Hepatocyte (in vitro differentiated cells): Measurements from ENCODE around the gene ARPC1A. TPM values are rescaled to one million over a fixed set of nuclear protein-coding genes. Genes with fewer than 3 reads are reported as not detected.
"Not testable (repeated sequence)": the region's sequence is repeated elsewhere in the genome, so short reads cannot be mapped to it uniquely, and the experiment has no call there.

ENCODE experiments used
- DNase-seq: peaks from one replicate; pipeline ENCODE4 v3.0.0-alpha.2; 2016; ENCODE audit warnings: low spot score
- H2AFZ ChIP-seq: fragments of 200-600 bp; sonication (generic); 2 replicates; pipeline ENCODE4 v1.6.0; 2016; ENCODE audit warnings: antibody characterized with exemption, mild to moderate bottlenecking
- H3K27ac ChIP-seq: fragments of 200-600 bp; sonication (generic); 2 replicates; pipeline ENCODE4 v1.5.1; 2016; ENCODE audit warnings: mild to moderate bottlenecking
- H3K27me3 ChIP-seq: fragments of 200-600 bp; sonication (generic); 2 replicates; pipeline ENCODE4 v1.6.1; 2016
- H3K36me3 ChIP-seq: fragments of 200-600 bp; sonication (generic); replicated peaks from 2 replicates; pipeline ENCODE4 v1.5.1; 2016; ENCODE audit warnings: low read depth; ENCODE audit not compliant: insufficient read depth
- H3K4me1 ChIP-seq: fragments of 200-600 bp; sonication (generic); 2 replicates; pipeline ENCODE4 v1.5.1; 2016; ENCODE audit warnings: mild to moderate bottlenecking, moderate library complexity; ENCODE audit not compliant: insufficient read depth
- H3K4me2 ChIP-seq: fragments of 200-600 bp; sonication (generic); 2 replicates; pipeline ENCODE4 v1.6.0; 2016
- H3K4me3 ChIP-seq: fragments of 200-600 bp; sonication (generic); 2 replicates; pipeline ENCODE4 v1.5.1; 2016; ENCODE audit warnings: mild to moderate bottlenecking
- H3K79me2 ChIP-seq: fragments of 200-600 bp; sonication (generic); 2 replicates; pipeline ENCODE4 v1.6.0; 2017; ENCODE audit warnings: mild to moderate bottlenecking
- H3K9me2 ChIP-seq: fragments of 200-600 bp; sonication (generic); replicated peaks from 2 replicates; pipeline ENCODE4 v1.6.0; 2017; ENCODE audit warnings: mild to moderate bottlenecking; ENCODE audit not compliant: insufficient read depth
- H3K9me3 ChIP-seq: fragments of 200-600 bp; sonication (generic); 2 replicates; pipeline ENCODE4 v1.5.1; 2016; ENCODE audit warnings: low read depth, mild to moderate bottlenecking
- H4K20me1 ChIP-seq: fragments of 200-600 bp; sonication (generic); 2 replicates; pipeline ENCODE4 v1.6.0; 2016; ENCODE audit warnings: mild to moderate bottlenecking; ENCODE audit not compliant: insufficient read depth, poor library complexity, severe bottlenecking
- EZH2 ChIP-seq: fragments of 200-600 bp; sonication (generic); IDR thresholded peaks from 2 replicates; pipeline ENCODE4 v1.6.1; 2016; ENCODE audit warnings: antibody characterized with exemption, mild to moderate bottlenecking, borderline replicate concordance
- EZH2phosphoT487 ChIP-seq: fragments of 200-600 bp; sonication (generic); IDR thresholded peaks from one replicate; pipeline ENCODE4 v1.6.1; 2018; ENCODE audit warnings: antibody characterized with exemption, mild to moderate bottlenecking, low read depth, moderate library complexity; ENCODE audit not compliant: unreplicated experiment, severe bottlenecking
- WGBS: methylation state at CpG from one replicate; pipeline ENCODE4 v1.1.6; 2016; ENCODE audit warnings: low lambda C conversion rate; ENCODE audit errors: missing lambda C conversion rate; 5-methylcytosine and 5-hydroxymethylcytosine counted together
- polyA plus RNA-seq: library from polyadenylated mRNA; unstranded; fragments of >200 nt; fragmentation: Nextera tagmentation; extraction: Ambion mirVana; gene quantifications from 2 replicates; pipeline ENCODE4 v1.2.1, GENCODE V29; 2016
- total RNA-seq: library from RNA; depleted of rRNA; stranded (reverse); fragments of >200 nt; gene quantifications from 2 replicates; pipeline ENCODE4 v1.2.3, GENCODE V29; 2014
- TF ChIP-seq, protein P1 (sequence below): fragments of 200-600 bp; sonication (generic); IDR thresholded peaks from 2 replicates; pipeline ENCODE4 v1.5.1; 2016; ENCODE audit warnings: antibody characterized with exemption, mild to moderate bottlenecking; ENCODE audit not compliant: poor library complexity

ARPC1A gene
- total and polyA plus RNA-seq, 2 experiments from 2014 or later, result 166 to 190 TPM

DNA sequence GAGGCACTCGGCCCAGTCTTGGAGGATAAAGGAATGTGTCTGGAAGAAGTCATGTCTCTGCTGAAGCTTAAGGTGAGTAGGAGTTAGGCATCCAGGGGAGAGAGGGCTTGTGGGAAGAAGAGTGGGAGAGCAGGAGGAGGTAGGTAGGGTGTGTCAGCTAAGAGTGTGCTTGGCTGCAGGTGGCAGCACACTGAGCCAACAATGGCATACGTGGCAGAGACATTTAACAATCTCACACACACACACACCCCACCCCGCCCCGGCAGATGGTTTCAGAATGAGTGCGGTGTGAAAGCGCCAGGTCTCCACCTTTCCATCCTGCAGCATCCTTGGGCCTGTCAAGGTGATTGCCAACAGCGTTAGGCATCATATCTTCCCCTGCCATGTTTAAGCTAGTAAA is 11.2 kb upstream of the ARPC1A start:
- H2AFZ ChIP-seq, result no peak overlapping the region
- no peaks in the 10 kb centered on the region for H4K20me1 ChIP-seq
- H3K9me2 ChIP-seq, result no peaks in the 10 kb centered on the region
- TF ChIP-seq, protein P1, sequence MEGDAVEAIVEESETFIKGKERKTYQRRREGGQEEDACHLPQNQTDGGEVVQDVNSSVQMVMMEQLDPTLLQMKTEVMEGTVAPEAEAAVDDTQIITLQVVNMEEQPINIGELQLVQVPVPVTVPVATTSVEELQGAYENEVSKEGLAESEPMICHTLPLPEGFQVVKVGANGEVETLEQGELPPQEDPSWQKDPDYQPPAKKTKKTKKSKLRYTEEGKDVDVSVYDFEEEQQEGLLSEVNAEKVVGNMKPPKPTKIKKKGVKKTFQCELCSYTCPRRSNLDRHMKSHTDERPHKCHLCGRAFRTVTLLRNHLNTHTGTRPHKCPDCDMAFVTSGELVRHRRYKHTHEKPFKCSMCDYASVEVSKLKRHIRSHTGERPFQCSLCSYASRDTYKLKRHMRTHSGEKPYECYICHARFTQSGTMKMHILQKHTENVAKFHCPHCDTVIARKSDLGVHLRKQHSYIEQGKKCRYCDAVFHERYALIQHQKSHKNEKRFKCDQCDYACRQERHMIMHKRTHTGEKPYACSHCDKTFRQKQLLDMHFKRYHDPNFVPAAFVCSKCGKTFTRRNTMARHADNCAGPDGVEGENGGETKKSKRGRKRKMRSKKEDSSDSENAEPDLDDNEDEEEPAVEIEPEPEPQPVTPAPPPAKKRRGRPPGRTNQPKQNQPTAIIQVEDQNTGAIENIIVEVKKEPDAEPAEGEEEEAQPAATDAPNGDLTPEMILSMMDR, result no peak
- no peak for TF ChIP-seq EZH2
- TF ChIP-seq EZH2phosphoT487, result no peak
- H3K27ac ChIP-seq, result no peak overlapping the region
- no peak overlapping the region for H3K4me3 ChIP-seq
- H3K36me3 ChIP-seq, result no peaks in the 10 kb centered on the region
- no peak overlapping the region for H3K4me2 ChIP-seq
- H3K4me1 ChIP-seq, result no peaks in the 10 kb centered on the region
- WGBS, result 87% methylated on average over 7 of the region's 7 CpGs
- no peaks in the 10 kb centered on the region for H3K27me3 ChIP-seq
- H3K9me3 ChIP-seq, result no peaks in the 10 kb centered on the region
- no peaks in the 10 kb centered on the region for H3K79me2 ChIP-seq
- DNase-seq, result no peak

DNA sequence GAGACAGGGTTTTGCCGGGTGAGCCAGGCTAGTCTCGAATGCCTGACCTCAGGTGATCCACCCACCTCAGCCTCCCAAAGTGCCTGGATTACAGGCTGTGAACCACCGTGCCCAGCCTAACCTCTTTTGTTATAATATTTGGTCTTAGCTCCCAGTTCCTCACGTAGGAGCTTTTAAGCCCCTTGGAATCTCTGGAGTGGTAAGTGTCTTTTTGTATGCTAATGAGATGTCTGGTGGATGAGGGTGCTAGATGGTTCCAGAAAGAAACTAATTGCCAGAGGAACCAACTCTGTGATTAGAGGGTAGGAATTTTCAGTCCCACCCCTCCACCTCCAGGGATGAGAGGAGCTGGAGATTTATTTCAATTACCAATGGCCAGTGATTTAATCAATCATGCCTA is 5.3 kb upstream of the ARPC1A start:
- Histone ChIP-seq H3K4me2 (no peak overlapping the region), H3K79me2 (peaks cover 9% of the 10 kb centered on the region), H3K9me3 (no peaks in the 10 kb centered on the region), H3K27me3 (no peaks in the 10 kb centered on the region), H4K20me1 (no peaks in the 10 kb centered on the region), H3K36me3 (no peaks in the 10 kb centered on the region), H3K4me3 (no peak overlapping the region), H3K4me1 (peaks cover 5% of the 10 kb centered on the region), H3K9me2 (no peaks in the 10 kb centered on the region), H3K27ac (no peak overlapping the region), H2AFZ (no peak overlapping the region)
- WGBS, result 35% methylated on average over 4 of the region's 4 CpGs
- no peak for DNase-seq
- TF ChIP-seq, protein P1, result no peak
- TF ChIP-seq EZH2 (no peak), EZH2phosphoT487 (no peak)

DNA sequence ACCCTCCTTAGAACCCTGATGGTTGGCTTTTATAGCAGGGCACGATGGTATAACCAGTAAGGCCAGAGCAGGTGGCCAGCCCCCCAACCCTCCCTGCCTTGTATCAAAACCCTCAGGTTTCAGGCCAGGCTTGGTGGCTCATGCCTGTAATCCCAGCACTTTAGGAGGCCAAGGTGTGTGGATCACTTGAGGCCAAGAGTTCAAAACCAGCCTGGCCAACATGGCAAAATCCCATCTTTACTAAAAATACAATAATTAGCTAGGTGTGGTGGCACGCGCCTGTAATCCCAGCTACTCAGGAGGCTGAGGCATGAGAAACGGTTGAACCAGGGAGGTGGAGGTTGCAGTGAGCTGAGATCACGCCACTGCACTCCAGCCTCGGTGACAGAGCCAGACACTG is 3.0 kb upstream of the ARPC1A start:
- H3K9me3 ChIP-seq, H3K27ac ChIP-seq, H3K36me3 ChIP-seq, H3K4me3 ChIP-seq, H4K20me1 ChIP-seq, H3K27me3 ChIP-seq, H3K4me2 ChIP-seq, H3K9me2 ChIP-seq, DNase-seq, H2AFZ ChIP-seq: not testable (repeated sequence)
- Histone ChIP-seq H3K79me2 (peaks cover 28% of the 10 kb centered on the region), H3K4me1 (peaks cover 14% of the 10 kb centered on the region)
- WGBS, result 96% methylated on average over 6 of the region's 6 CpGs

DNA sequence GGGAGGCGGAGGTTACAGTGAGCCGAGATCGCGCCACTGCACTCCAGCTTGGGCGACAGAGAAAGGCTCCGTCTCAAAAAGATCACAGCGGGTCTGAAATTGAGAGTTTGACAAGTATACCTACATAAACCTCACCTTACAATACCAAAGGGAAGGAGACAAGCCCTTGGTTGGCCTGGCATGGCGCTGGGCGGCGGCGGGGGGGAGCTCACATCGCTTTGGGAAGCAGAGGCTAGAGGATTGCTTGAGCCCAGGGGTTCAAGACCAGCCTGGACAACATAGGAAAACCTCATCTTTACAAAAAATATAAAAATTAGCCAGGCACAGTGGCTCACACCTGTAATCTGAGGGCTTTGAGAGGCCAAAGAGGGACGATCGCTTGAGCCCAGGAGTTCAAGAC is 1.1 kb upstream of the ARPC1A start:
- Histone ChIP-seq H3K9me3 (no peaks in the 10 kb centered on the region), H3K4me2 (peak overlapping the region; percentile 91), H3K27me3 (no peaks in the 10 kb centered on the region), H4K20me1 (peaks cover 12% of the 10 kb centered on the region), H2AFZ (no peak overlapping the region), H3K27ac (no peak overlapping the region), H3K4me1 (peaks cover 22% of the 10 kb centered on the region), H3K4me3 (no peak overlapping the region), H3K79me2 (peaks cover 47% of the 10 kb centered on the region), H3K9me2 (no peaks in the 10 kb centered on the region), H3K36me3 (no peaks in the 10 kb centered on the region)
- WGBS, result 99% methylated on average over 14 of the region's 14 CpGs
- DNase-seq, result no peak
- TF ChIP-seq, protein P1, result no peak
- TF ChIP-seq EZH2phosphoT487 (no peak), EZH2 (no peak)
